GM23338 (cell line): Measurements from ENCODE around the gene SERPING1. TPM values are rescaled to one million over a fixed set of nuclear protein-coding genes. Genes with fewer than 3 reads are reported as not detected.

ENCODE experiments used
- ATAC-seq: fragments of 200-7000 bp; cut with Tn5 transposase; 3 replicates; pipeline ENCODE4 v1.9.1; 2020
- DNase-seq: peaks from one replicate; pipeline ENCODE4 v3.0.0-alpha.2; 2015; ENCODE audit warnings: low spot score
- H2AFZ ChIP-seq: fragments of 200-600 bp; sonication (generic); 2 replicates; pipeline ENCODE4 v1.8.0; 2016; ENCODE audit warnings: antibody characterized with exemption, mild to moderate bottlenecking, moderate library complexity
- H3F3A ChIP-seq: fragments of 200-600 bp; sonication (generic); replicated peaks from 2 replicates; pipeline ENCODE4 v1.8.0; 2017; ENCODE audit warnings: antibody characterized with exemption, mixed run types, low read depth
- H3K27ac ChIP-seq: fragments of 200-600 bp; sonication (generic); 2 replicates; pipeline ENCODE4 v1.6.1; 2016; ENCODE audit warnings: low read depth
- H3K27me3 ChIP-seq: fragments of 200-600 bp; sonication (generic); 2 replicates; pipeline ENCODE4 v1.8.0; 2016; ENCODE audit warnings: mild to moderate bottlenecking, mixed run types, moderate library complexity; ENCODE audit not compliant: insufficient read depth
- H3K36me3 ChIP-seq: fragments of 200-600 bp; sonication (generic); 2 replicates; pipeline ENCODE4 v1.8.0; 2016; ENCODE audit warnings: mild to moderate bottlenecking; ENCODE audit not compliant: insufficient read depth
- H3K4me1 ChIP-seq: fragments of 200-600 bp; sonication (generic); 2 replicates; pipeline ENCODE4 v1.8.0; 2016; ENCODE audit warnings: mild to moderate bottlenecking, moderate library complexity; ENCODE audit not compliant: insufficient read depth
- H3K4me2 ChIP-seq: fragments of 200-600 bp; sonication (generic); 2 replicates; pipeline ENCODE4 v1.7.1; 2017; ENCODE audit warnings: mixed run types
- H3K4me3 ChIP-seq: fragments of 200-600 bp; sonication (generic); 2 replicates; pipeline ENCODE4 v1.6.1; 2016; ENCODE audit warnings: mixed run types
- H3K79me2 ChIP-seq: fragments of 200-600 bp; sonication (generic); replicated peaks from 2 replicates; pipeline ENCODE4 v1.8.0; 2017; ENCODE audit warnings: mild to moderate bottlenecking; ENCODE audit not compliant: insufficient read depth
- H3K9me2 ChIP-seq: fragments of 200-600 bp; sonication (generic); 2 replicates; pipeline ENCODE4 v1.8.0; 2017; ENCODE audit not compliant: insufficient read depth
- H4K20me1 ChIP-seq: fragments of 200-600 bp; sonication (generic); replicated peaks from 2 replicates; pipeline ENCODE4 v1.8.0; 2017; ENCODE audit warnings: mild to moderate bottlenecking; ENCODE audit not compliant: insufficient read depth
- H3K27ac Mint-ChIP-seq: 2 replicates; pipeline ENCODE4 v1.8.0; 2020; ENCODE audit warnings: inconsistent platforms, mild to moderate bottlenecking, moderate library complexity, mixed read lengths
- H3K27me3 Mint-ChIP-seq: 3 replicates; pipeline ENCODE4 v1.8.0; 2022; ENCODE audit warnings: low read depth, mild to moderate bottlenecking, moderate library complexity, mixed read lengths, inconsistent platforms; ENCODE audit not compliant: insufficient read depth, poor library complexity
- H3K36me3 Mint-ChIP-seq: 3 replicates; pipeline ENCODE4 v1.8.0; 2021; ENCODE audit warnings: low read depth, mild to moderate bottlenecking, inconsistent platforms, moderate library complexity, mixed read lengths
- H3K4me1 Mint-ChIP-seq: 3 replicates; pipeline ENCODE4 v1.8.0; 2020; ENCODE audit warnings: mild to moderate bottlenecking, inconsistent platforms, mixed read lengths
- H3K4me3 Mint-ChIP-seq: 3 replicates; pipeline ENCODE4 v1.8.0; 2021; ENCODE audit warnings: moderate library complexity, mild to moderate bottlenecking, inconsistent platforms, mixed read lengths
- H3K9me3 Mint-ChIP-seq: 3 replicates; pipeline ENCODE4 v1.8.0; 2020; ENCODE audit warnings: moderate library complexity, mild to moderate bottlenecking, inconsistent platforms, mixed read lengths
- CREB1 ChIP-seq: fragments of 250-450 bp; sonication (Bioruptor Pico); IDR thresholded peaks from 2 replicates; pipeline ENCODE4 v1.5.0; 2020; ENCODE audit warnings: low read depth, mild to moderate bottlenecking, moderate library complexity
- EZH2 ChIP-seq: fragments of 200-600 bp; sonication (generic); IDR thresholded peaks from one replicate; pipeline ENCODE4 v1.8.0; 2017; ENCODE audit warnings: antibody characterized with exemption, mild to moderate bottlenecking, low read depth; ENCODE audit not compliant: unreplicated experiment
- EZH2phosphoT487 ChIP-seq: fragments of 200-600 bp; sonication (generic); IDR thresholded peaks from one replicate; pipeline ENCODE4 v1.8.1; 2018; ENCODE audit warnings: antibody characterized with exemption; ENCODE audit not compliant: unreplicated experiment
- JUNB ChIP-seq: IDR thresholded peaks from one replicate; pipeline ENCODE4 v1.6.1; 2016; ENCODE audit warnings: antibody characterized with exemption; ENCODE audit not compliant: unreplicated experiment
- NANOG ChIP-seq: IDR thresholded peaks from 2 replicates; pipeline ENCODE4 v1.6.1; 2016; ENCODE audit warnings: antibody characterized with exemption, borderline replicate concordance
- POLR2AphosphoS5 ChIP-seq: IDR thresholded peaks from 2 replicates; pipeline ENCODE4 v1.6.1; 2016; ENCODE audit warnings: antibody characterized with exemption, low read depth
- STAT1 ChIP-seq: IDR thresholded peaks from one replicate; pipeline ENCODE4 v1.6.1; 2016; ENCODE audit warnings: antibody characterized with exemption; ENCODE audit not compliant: unreplicated experiment
- ZNF114 ChIP-seq: fragments of 250-450 bp; sonication (Bioruptor Pico); IDR thresholded peaks from 2 replicates; pipeline ENCODE4 v1.5.0; 2020; ENCODE audit warnings: mild to moderate bottlenecking, moderate library complexity
- ZNF331 ChIP-seq: fragments of 250-450 bp; sonication (Bioruptor Pico); IDR thresholded peaks from 2 replicates; pipeline ENCODE4 v1.5.0; 2020; ENCODE audit warnings: low read depth, mild to moderate bottlenecking, moderate library complexity
- polyA plus RNA-seq: library from polyadenylated mRNA; unstranded; fragments of >200 nt; fragmentation: Nextera tagmentation; extraction: Ambion mirVana; gene quantifications from 2 replicates; pipeline ENCODE4 v1.2.1, GENCODE V29; 2016
- total RNA-seq: library from RNA; depleted of rRNA; stranded (reverse); fragments of >200 nt; shearing (Covaris generic); gene quantifications from 2 replicates; pipeline ENCODE4 v1.2.3, GENCODE V29; 2014
- TF ChIP-seq, protein P1 (sequence below): IDR thresholded peaks from one replicate; pipeline ENCODE4 v1.6.1; 2018; ENCODE audit warnings: antibody characterized with exemption; ENCODE audit not compliant: unreplicated experiment
- TF ChIP-seq, protein P2 (sequence below): IDR thresholded peaks from 2 replicates; pipeline ENCODE4 v1.6.1; 2016; ENCODE audit warnings: antibody characterized with exemption
- TF ChIP-seq, protein P3 (sequence below), 2 experiments: fragments of 200-600 bp in 1 of 2; sonication (generic) in 1 of 2; conservative IDR thresholded peaks; 2 replicates each; pipeline versions ENCODE4 v1.5.1 to v1.6.1; 2016 to 2017; ENCODE audit warnings: antibody characterized with exemption in 2 of 2, low read depth in 2 of 2, mild to moderate bottlenecking in 2 of 2, moderate library complexity in 1 of 2
- TF ChIP-seq, protein P4 (sequence below): fragments of 250-450 bp; sonication (Bioruptor Pico); IDR thresholded peaks from 2 replicates; pipeline ENCODE4 v1.5.0; 2020; ENCODE audit warnings: mild to moderate bottlenecking, moderate library complexity

SERPING1 gene
- total and polyA plus RNA-seq, 2 experiments from 2014 or later, result 42.3 to 54.7 TPM

DNA sequence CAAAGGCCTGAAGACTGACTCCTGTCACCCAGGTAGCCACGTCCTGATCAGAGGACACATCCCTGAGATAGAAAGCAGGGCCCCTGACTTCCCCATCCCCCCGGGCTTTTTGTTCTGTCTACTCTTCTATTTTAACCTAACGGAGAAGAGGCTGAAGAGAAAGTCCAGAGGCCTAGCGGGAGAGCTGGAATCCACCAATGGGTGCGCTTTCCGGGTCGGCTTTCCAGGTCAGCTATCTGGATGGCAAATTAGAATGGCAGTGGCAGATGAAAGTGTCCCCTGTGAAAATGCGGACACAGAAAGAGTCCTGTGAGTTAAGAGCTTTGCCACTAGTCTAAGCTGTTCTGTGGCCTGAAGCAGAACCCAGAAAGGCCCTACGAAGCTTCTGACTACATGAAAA lies 13.1 kb upstream of the SERPING1 start:
- Mint-ChIP-seq H3K36me3 (no peaks in the 10 kb centered on the region), H3K27me3 (peaks cover 4% of the 10 kb centered on the region), H3K27ac (no peak overlapping the region), H3K4me1 (peaks cover 9% of the 10 kb centered on the region), H3K4me3 (no peak overlapping the region), H3K9me3 (peaks cover 3% of the 10 kb centered on the region; the same call in 1 of the 3 replicates)
- no peak overlapping the region for H3K27ac ChIP-seq
- H3K27me3 ChIP-seq, result no peaks in the 10 kb centered on the region
- H3K4me2 ChIP-seq, result 0 out of 2 replicates have a peak overlapping the region, but pooled peaks have one; percentile 29
- ATAC-seq, result peak; percentile 31; the same call in 1 of the 3 replicates
- DNase-seq, result no peak
- H3K36me3 ChIP-seq, result no peaks in the 10 kb centered on the region
- no peak overlapping the region for H3K4me3 ChIP-seq
- peak overlapping the region; percentile 63 for H2AFZ ChIP-seq
- 0 out of 2 replicates have a peak, but pooled peaks cover 6% of the 10 kb centered on the region for H3K4me1 ChIP-seq
- no peaks in the 10 kb centered on the region for H3K79me2 ChIP-seq
- no peaks in the 10 kb centered on the region for H3F3A ChIP-seq
- H3K9me2 ChIP-seq, result no peaks in the 10 kb centered on the region
- H4K20me1 ChIP-seq, result no peaks in the 10 kb centered on the region
- TF ChIP-seq, protein P1, sequence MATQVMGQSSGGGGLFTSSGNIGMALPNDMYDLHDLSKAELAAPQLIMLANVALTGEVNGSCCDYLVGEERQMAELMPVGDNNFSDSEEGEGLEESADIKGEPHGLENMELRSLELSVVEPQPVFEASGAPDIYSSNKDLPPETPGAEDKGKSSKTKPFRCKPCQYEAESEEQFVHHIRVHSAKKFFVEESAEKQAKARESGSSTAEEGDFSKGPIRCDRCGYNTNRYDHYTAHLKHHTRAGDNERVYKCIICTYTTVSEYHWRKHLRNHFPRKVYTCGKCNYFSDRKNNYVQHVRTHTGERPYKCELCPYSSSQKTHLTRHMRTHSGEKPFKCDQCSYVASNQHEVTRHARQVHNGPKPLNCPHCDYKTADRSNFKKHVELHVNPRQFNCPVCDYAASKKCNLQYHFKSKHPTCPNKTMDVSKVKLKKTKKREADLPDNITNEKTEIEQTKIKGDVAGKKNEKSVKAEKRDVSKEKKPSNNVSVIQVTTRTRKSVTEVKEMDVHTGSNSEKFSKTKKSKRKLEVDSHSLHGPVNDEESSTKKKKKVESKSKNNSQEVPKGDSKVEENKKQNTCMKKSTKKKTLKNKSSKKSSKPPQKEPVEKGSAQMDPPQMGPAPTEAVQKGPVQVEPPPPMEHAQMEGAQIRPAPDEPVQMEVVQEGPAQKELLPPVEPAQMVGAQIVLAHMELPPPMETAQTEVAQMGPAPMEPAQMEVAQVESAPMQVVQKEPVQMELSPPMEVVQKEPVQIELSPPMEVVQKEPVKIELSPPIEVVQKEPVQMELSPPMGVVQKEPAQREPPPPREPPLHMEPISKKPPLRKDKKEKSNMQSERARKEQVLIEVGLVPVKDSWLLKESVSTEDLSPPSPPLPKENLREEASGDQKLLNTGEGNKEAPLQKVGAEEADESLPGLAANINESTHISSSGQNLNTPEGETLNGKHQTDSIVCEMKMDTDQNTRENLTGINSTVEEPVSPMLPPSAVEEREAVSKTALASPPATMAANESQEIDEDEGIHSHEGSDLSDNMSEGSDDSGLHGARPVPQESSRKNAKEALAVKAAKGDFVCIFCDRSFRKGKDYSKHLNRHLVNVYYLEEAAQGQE, result no peak
- TF ChIP-seq POLR2AphosphoS5 (no peak), ZNF331 (no peak), CREB1 (no peak), ZNF114 (CRISPR knock-in tag) (no peak), EZH2 (no peak), JUNB (no peak), EZH2phosphoT487 (no peak), STAT1 (no peak), NANOG (no peak)
- TF ChIP-seq, protein P2, sequence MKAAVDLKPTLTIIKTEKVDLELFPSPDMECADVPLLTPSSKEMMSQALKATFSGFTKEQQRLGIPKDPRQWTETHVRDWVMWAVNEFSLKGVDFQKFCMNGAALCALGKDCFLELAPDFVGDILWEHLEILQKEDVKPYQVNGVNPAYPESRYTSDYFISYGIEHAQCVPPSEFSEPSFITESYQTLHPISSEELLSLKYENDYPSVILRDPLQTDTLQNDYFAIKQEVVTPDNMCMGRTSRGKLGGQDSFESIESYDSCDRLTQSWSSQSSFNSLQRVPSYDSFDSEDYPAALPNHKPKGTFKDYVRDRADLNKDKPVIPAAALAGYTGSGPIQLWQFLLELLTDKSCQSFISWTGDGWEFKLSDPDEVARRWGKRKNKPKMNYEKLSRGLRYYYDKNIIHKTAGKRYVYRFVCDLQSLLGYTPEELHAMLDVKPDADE, result no peak
- TF ChIP-seq, protein P3, sequence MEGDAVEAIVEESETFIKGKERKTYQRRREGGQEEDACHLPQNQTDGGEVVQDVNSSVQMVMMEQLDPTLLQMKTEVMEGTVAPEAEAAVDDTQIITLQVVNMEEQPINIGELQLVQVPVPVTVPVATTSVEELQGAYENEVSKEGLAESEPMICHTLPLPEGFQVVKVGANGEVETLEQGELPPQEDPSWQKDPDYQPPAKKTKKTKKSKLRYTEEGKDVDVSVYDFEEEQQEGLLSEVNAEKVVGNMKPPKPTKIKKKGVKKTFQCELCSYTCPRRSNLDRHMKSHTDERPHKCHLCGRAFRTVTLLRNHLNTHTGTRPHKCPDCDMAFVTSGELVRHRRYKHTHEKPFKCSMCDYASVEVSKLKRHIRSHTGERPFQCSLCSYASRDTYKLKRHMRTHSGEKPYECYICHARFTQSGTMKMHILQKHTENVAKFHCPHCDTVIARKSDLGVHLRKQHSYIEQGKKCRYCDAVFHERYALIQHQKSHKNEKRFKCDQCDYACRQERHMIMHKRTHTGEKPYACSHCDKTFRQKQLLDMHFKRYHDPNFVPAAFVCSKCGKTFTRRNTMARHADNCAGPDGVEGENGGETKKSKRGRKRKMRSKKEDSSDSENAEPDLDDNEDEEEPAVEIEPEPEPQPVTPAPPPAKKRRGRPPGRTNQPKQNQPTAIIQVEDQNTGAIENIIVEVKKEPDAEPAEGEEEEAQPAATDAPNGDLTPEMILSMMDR (conservative IDR thresholded peaks at IDR 0.05; ENCODE audit: low read depth in 2 of 2), result no peak
- TF ChIP-seq, protein P4, sequence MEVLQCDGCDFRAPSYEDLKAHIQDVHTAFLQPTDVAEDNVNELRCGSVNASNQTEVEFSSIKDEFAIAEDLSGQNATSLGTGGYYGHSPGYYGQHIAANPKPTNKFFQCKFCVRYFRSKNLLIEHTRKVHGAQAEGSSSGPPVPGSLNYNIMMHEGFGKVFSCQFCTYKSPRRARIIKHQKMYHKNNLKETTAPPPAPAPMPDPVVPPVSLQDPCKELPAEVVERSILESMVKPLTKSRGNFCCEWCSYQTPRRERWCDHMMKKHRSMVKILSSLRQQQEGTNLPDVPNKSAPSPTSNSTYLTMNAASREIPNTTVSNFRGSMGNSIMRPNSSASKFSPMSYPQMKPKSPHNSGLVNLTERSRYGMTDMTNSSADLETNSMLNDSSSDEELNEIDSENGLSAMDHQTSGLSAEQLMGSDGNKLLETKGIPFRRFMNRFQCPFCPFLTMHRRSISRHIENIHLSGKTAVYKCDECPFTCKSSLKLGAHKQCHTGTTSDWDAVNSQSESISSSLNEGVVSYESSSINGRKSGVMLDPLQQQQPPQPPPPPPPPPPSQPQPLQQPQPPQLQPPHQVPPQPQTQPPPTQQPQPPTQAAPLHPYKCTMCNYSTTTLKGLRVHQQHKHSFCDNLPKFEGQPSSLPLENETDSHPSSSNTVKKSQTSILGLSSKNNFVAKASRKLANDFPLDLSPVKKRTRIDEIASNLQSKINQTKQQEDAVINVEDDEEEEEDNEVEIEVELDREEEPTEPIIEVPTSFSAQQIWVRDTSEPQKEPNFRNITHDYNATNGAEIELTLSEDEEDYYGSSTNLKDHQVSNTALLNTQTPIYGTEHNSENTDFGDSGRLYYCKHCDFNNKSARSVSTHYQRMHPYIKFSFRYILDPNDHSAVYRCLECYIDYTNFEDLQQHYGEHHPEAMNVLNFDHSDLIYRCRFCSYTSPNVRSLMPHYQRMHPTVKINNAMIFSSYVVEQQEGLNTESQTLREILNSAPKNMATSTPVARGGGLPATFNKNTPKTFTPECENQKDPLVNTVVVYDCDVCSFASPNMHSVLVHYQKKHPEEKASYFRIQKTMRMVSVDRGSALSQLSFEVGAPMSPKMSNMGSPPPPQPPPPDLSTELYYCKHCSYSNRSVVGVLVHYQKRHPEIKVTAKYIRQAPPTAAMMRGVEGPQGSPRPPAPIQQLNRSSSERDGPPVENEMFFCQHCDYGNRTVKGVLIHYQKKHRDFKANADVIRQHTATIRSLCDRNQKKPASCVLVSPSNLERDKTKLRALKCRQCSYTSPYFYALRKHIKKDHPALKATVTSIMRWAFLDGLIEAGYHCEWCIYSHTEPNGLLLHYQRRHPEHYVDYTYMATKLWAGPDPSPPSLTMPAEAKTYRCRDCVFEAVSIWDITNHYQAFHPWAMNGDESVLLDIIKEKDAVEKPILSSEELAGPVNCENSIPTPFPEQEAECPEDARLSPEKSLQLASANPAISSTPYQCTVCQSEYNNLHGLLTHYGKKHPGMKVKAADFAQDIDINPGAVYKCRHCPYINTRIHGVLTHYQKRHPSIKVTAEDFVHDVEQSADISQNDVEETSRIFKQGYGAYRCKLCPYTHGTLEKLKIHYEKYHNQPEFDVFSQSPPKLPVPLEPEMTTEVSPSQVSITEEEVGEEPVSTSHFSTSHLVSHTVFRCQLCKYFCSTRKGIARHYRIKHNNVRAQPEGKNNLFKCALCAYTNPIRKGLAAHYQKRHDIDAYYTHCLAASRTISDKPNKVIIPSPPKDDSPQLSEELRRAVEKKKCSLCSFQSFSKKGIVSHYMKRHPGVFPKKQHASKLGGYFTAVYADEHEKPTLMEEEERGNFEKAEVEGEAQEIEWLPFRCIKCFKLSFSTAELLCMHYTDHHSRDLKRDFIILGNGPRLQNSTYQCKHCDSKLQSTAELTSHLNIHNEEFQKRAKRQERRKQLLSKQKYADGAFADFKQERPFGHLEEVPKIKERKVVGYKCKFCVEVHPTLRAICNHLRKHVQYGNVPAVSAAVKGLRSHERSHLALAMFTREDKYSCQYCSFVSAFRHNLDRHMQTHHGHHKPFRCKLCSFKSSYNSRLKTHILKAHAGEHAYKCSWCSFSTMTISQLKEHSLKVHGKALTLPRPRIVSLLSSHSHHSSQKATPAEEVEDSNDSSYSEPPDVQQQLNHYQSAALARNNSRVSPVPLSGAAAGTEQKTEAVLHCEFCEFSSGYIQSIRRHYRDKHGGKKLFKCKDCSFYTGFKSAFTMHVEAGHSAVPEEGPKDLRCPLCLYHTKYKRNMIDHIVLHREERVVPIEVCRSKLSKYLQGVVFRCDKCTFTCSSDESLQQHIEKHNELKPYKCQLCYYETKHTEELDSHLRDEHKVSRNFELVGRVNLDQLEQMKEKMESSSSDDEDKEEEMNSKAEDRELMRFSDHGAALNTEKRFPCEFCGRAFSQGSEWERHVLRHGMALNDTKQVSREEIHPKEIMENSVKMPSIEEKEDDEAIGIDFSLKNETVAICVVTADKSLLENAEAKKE, result no peak
